CD4-positive, alpha-beta T cell (primary cell): ENCODE data around the gene PDGFRB. TPM values are rescaled to one million over a fixed set of nuclear protein-coding genes. Genes with fewer than 3 reads are reported as not detected.

Experiments used
- ATAC-seq: fragments of 200-7000 bp; cut with Tn5 transposase; one replicate; pipeline ENCODE4 v1.10.0; 2022; ENCODE audit warnings: mild to moderate bottlenecking; ENCODE audit not compliant: poor library complexity
- CTCF ChIA-PET: fragments of 350-600 bp; sonication (Branson Sonifier 250); formaldehyde crosslinking; loops from one replicate; lab custom pipeline; 2021; ENCODE audit warnings: antibody characterized with exemption, inconsistent platforms; lab: Charles Lee
- POLR2A ChIA-PET: fragments of 350-600 bp; sonication (Branson Sonifier 250); formaldehyde crosslinking; loops from one replicate; lab custom pipeline; 2021; ENCODE audit warnings: antibody characterized with exemption, inconsistent platforms; lab: Charles Lee
- DNase-seq, 14 experiments: peaks; one replicate each; pipeline ENCODE4 v3.0.0-alpha.2; 2013 to 2020; ENCODE audit warnings: mixed read lengths in 2 of 14
- H3K27ac ChIP-seq, 2 donors: one replicate each; pipeline versions ENCODE4 v1.5.1 to v1.7.0; 2013; ENCODE audit warnings: low read length in 2 of 2, low read depth in 1 of 2, mild to moderate bottlenecking in 1 of 2
- H3K27me3 ChIP-seq, 2 experiments: 1 replicate in 1 of 2; 2 replicates in 1 of 2; pipeline versions ENCODE4 v1.6.1 to v1.7.0; 2013; ENCODE audit warnings: low read length in 2 of 2, control low read depth in 1 of 2, mild to moderate bottlenecking in 1 of 2, moderate library complexity in 1 of 2; ENCODE audit not compliant: insufficient read depth in 2 of 2, control insufficient read depth in 1 of 2
- H3K36me3 ChIP-seq: one replicate; pipeline ENCODE4 v1.6.1; 2013; ENCODE audit warnings: low read length, control low read depth; ENCODE audit not compliant: insufficient read depth
- H3K4me1 ChIP-seq: one replicate; pipeline ENCODE4 v1.6.1; 2013; ENCODE audit warnings: low read length, control low read depth; ENCODE audit not compliant: insufficient read depth
- H3K4me3 ChIP-seq: one replicate; pipeline ENCODE4 v1.5.1; 2013; ENCODE audit warnings: mild to moderate bottlenecking, low read length, moderate library complexity
- H3K9me3 ChIP-seq, 2 experiments: 1 replicate in 1 of 2; 2 replicates in 1 of 2; pipeline versions ENCODE4 v1.6.1 to v1.7.0; 2013; ENCODE audit warnings: low read length in 2 of 2, mild to moderate bottlenecking in 2 of 2, control low read depth in 1 of 2, moderate library complexity in 1 of 2; ENCODE audit not compliant: control insufficient read depth in 1 of 2, insufficient read depth in 1 of 2
- H3K27ac Mint-ChIP-seq: one replicate; pipeline ENCODE4 v1.8.0; 2020; ENCODE audit warnings: mixed read lengths
- H3K27me3 Mint-ChIP-seq: one replicate; pipeline ENCODE4 v1.8.0; 2021; ENCODE audit warnings: mixed read lengths
- H3K36me3 Mint-ChIP-seq: one replicate; pipeline ENCODE4 v1.8.0; 2021; ENCODE audit warnings: low read depth, mixed read lengths
- H3K4me1 Mint-ChIP-seq: one replicate; pipeline ENCODE4 v1.8.0; 2021; ENCODE audit warnings: low read depth, mixed read lengths
- H3K4me3 Mint-ChIP-seq: one replicate; pipeline ENCODE4 v1.8.0; 2020; ENCODE audit warnings: mild to moderate bottlenecking, mixed read lengths
- H3K9me3 Mint-ChIP-seq: one replicate; pipeline ENCODE4 v1.8.0; 2020; ENCODE audit warnings: mixed read lengths
- intact Hi-C, 2 experiments: fragments of 100-400 bp; cut with DNase I in 1 of 2; cut with micrococcal nuclease in 1 of 2; formaldehyde crosslinking; loops; one replicate each; pipeline versions ENCODE4 v1.15.1 to v1.9.0; 2023 to 2025; cut with DNase I, micrococcal nuclease
- total RNA-seq, 174 experiments: library from RNA in 2 of 174; stranded (reverse) in 2 of 174; gene quantifications; one replicate each; pipeline ENCODE4 v1.2.3 and lab custom pipeline; 2021 to 2026
- TF ChIP-seq, protein P1 (sequence below): fragments of 200-600 bp; IDR thresholded peaks from one replicate; pipeline ENCODE4 v1.8.0; 2022; ENCODE audit warnings: antibody characterized with exemption, mild to moderate bottlenecking

The PDGFRB gene
- total RNA-seq, 2 experiments from 2014 or later: not detected

DNA sequence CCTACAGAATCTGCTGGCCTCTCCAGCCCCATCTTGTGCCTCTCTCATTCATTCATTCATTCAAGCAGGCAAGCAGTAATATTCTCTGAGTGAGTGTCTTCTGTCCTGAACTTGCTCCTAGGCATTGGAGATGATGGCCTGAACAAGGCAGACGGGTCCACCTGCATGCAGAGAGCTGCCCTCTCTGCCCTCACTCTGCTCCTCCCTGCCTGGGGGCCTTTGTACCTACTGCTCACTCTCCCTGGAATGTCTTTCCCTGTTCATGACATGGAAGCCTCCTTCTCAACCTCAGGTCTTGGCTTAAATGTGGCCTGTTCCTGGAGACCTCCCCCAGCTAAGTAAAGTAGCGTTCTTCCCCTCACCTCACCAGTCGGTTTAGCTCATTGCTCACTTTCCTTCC is 17.5 kb upstream of the PDGFRB start:
- ATAC-seq: no peak
- Mint-ChIP-seq H3K4me3 (no peak overlapping the region), H3K36me3 (no peaks in the 10 kb centered on the region), H3K4me1 (no peaks in the 10 kb centered on the region), H3K9me3 (no peaks in the 10 kb centered on the region), H3K27me3 (peaks cover 52% of the 10 kb centered on the region), H3K27ac (no peak overlapping the region)
- peaks cover 9 to 13% of the 10 kb centered on the region in 2 experiments for H3K27me3 ChIP-seq
- ChIA-PET POLR2A (no interaction called here), CTCF (no interaction called here)
- H3K27ac ChIP-seq: no peak overlapping the region
- H3K4me1 ChIP-seq: no peaks in the 10 kb centered on the region
- DNase-seq: no peak
- no peaks in the 10 kb centered on the region for H3K36me3 ChIP-seq
- no peak overlapping the region for H3K4me3 ChIP-seq
- no peaks in the 10 kb centered on the region for H3K9me3 ChIP-seq
- TF ChIP-seq, protein P1, sequence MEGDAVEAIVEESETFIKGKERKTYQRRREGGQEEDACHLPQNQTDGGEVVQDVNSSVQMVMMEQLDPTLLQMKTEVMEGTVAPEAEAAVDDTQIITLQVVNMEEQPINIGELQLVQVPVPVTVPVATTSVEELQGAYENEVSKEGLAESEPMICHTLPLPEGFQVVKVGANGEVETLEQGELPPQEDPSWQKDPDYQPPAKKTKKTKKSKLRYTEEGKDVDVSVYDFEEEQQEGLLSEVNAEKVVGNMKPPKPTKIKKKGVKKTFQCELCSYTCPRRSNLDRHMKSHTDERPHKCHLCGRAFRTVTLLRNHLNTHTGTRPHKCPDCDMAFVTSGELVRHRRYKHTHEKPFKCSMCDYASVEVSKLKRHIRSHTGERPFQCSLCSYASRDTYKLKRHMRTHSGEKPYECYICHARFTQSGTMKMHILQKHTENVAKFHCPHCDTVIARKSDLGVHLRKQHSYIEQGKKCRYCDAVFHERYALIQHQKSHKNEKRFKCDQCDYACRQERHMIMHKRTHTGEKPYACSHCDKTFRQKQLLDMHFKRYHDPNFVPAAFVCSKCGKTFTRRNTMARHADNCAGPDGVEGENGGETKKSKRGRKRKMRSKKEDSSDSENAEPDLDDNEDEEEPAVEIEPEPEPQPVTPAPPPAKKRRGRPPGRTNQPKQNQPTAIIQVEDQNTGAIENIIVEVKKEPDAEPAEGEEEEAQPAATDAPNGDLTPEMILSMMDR: no peak
- intact Hi-C loops: no loop called here

DNA sequence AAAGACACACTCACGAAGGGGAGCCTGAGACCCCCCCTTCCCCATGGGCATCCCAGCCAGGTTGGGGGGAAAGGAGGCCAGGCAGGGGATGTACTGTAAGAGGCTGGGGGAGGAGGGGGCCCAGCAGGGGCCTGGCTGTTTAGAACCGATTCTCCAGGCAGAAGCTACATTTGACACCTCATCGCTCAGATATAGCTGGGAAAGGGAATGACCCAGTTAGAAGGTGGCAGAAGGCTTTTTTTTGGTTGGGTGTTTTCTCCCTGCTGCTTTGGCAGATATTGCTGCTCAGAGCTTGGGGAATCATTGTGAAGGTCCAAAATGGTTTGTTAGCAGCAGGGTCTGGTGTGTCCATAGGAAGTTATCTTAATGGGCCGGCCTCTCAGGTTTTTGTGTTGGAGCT is 16.9 kb upstream of the PDGFRB start:
- no peaks in the 10 kb centered on the region for H3K36me3 ChIP-seq
- Mint-ChIP-seq H3K4me3 (no peak overlapping the region), H3K27ac (no peak overlapping the region), H3K9me3 (no peaks in the 10 kb centered on the region), H3K36me3 (no peaks in the 10 kb centered on the region), H3K4me1 (no peaks in the 10 kb centered on the region), H3K27me3 (peaks cover 58% of the 10 kb centered on the region)
- DNase-seq (no peak), ATAC-seq (no peak)
- no peaks in the 10 kb centered on the region for H3K9me3 ChIP-seq
- H3K27ac ChIP-seq: no peak overlapping the region
- ChIA-PET CTCF (no interaction called here), POLR2A (no interaction called here)
- no peaks in the 10 kb centered on the region for H3K4me1 ChIP-seq
- H3K27me3 ChIP-seq: peaks cover 14 to 19% of the 10 kb centered on the region in 2 experiments
- intact Hi-C loops: no loop called here
- TF ChIP-seq, protein P1: no peak
- no peak overlapping the region for H3K4me3 ChIP-seq

DNA sequence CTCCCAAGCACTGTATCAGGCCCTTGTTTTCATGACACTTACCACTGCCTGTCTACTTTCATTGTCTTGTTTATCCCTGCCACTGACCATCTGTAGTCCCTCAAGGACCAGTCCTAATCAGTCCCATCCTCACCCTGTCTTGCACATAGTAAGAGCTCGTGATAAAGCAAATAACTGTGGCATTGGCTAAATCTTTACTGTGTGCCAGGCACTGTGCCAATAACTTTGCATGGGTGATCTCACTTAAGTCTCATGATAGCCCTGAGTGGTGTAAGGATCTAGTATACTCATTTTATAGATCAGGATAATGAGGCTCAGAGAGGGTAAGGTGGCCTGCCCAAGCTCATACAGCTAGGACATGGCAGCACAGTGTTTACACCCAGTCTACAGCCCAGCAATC is 16.5 kb upstream of the PDGFRB start:
- H3K4me3 ChIP-seq: no peak overlapping the region
- peaks cover 17 to 23% of the 10 kb centered on the region in 2 experiments for H3K27me3 ChIP-seq
- no peak for DNase-seq
- TF ChIP-seq, protein P1: no peak
- Mint-ChIP-seq H3K4me1 (no peaks in the 10 kb centered on the region), H3K36me3 (no peaks in the 10 kb centered on the region), H3K27me3 (peaks cover 61% of the 10 kb centered on the region), H3K9me3 (no peaks in the 10 kb centered on the region), H3K27ac (no peak overlapping the region), H3K4me3 (no peak overlapping the region)
- CTCF ChIA-PET: no interaction called here
- no peak for ATAC-seq
- H3K36me3 ChIP-seq: no peaks in the 10 kb centered on the region
- no peak overlapping the region for H3K27ac ChIP-seq
- intact Hi-C loops: no loop called here
- POLR2A ChIA-PET: no interaction called here
- no peaks in the 10 kb centered on the region for H3K4me1 ChIP-seq
- no peaks in the 10 kb centered on the region for H3K9me3 ChIP-seq
